ENCODE data around the gene TSPAN9. TPM values are rescaled to one million over a fixed set of nuclear protein-coding genes. Genes with fewer than 3 reads are reported as not detected.

TSPAN9 gene
- total and polyA plus RNA-seq, 9 of the 15 experiments (the other 6 are each of a cell fraction or from before 2014, with no cell fraction given) = 0.23 to 2.1 (median 0.60) TPM; not detected in 2

DNA sequence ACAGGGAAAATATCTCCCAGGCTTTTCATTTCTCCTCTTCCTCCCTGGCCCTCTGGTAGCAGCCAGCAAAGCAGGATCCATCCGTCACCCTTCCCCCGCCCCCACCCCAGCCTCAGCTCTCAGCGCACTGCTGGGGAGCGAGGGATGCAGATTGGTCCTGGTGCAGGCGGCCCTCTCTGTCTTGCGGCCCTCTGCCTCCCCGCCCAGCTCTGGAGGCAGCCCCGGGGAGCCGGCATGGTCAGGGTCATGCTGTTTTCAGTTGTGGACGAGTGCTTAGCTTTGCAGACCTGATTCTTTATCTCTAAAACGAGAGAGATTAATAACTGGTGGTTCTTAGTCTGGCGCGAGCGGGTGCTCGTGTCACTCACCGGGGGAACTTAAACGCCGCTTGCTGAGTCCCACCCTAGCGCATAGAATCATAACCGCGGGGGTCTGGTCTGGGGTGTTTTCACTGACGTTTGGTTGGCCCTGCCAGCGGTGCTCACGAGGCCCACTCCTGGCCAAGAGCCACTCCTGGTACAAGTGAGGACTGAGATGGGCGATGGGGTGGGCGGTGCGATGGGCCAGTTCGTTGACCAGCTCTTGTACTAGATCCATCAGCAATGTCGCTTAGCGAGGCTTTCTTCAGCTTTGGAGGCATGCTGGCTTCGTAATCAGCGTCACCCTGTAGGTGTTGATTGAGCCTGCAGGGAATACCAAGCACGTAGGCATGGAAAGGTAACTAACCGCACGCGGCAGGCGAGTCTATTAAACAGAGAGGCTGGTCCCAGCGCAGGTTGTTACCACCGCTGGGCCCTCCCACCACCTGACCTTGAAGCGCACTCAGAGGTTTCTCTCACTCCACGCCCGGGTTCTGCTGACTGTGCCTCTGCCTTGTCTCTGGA lies 95.2 kb downstream of the TSPAN9 start:
- intact Hi-C loops (cut with micrococcal nuclease) (no loop called here), in situ Hi-C loops (cut with MboI) (no loop called here)
- H3K4me3 ChIP-seq = no peak overlapping the region
- no peaks in the 10 kb centered on the region; the same call in 1 of the 2 replicates for H4K20me1 ChIP-seq (replicated peaks; ENCODE audit: control insufficient read depth, insufficient read depth, low read length)
- POLR2A ChIA-PET = interaction anchor here (2.7 kb wide), 1 partner anchor 11 kb away, joined by 5 read pairs; no protein-coding TSS in a partner anchor
- H3K4me2 ChIP-seq (ENCODE audit: insufficient read depth, low read length) = no peak overlapping the region
- no peaks in the 10 kb centered on the region for H3K4me1 ChIP-seq (replicated peaks in 1 of 2; ENCODE audit: control insufficient read depth in 2 of 2, insufficient read depth in 2 of 2, low read length in 2 of 2)
- no peaks in the 10 kb centered on the region for H3K9me3 ChIP-seq (replicated peaks; ENCODE audit: control insufficient read depth, insufficient read depth, low read depth, low read length)
- BruUV-seq (replicated peaks) = no TSS peak
- H3K36me3 ChIP-seq (ENCODE audit: control insufficient read depth, insufficient read depth, low read length) = no peaks in the 10 kb centered on the region
- peaks cover 10 to 51% of the 10 kb centered on the region in 2 experiments for H3K27me3 ChIP-seq (ENCODE audit: control insufficient read depth in 2 of 2, insufficient read depth in 2 of 2, low read length in 2 of 2)
- H2AFZ ChIP-seq (ENCODE audit: low read depth, low read length) = no peak overlapping the region
- H3K9ac ChIP-seq (ENCODE audit: insufficient read depth in 1 of 2, low read depth in 2 of 2, low read length in 2 of 2) = no peak overlapping the region
- no peak for DNase-seq (ENCODE audit: extremely low read depth in 1 of 4, low spot score in 3 of 4)
- H3K27ac ChIP-seq (ENCODE audit: extremely low read depth, low read depth, low read length) = no peak overlapping the region
- H3K79me2 ChIP-seq (ENCODE audit: control insufficient read depth, insufficient read depth, low read length) = no peaks in the 10 kb centered on the region
- no peaks in the 10 kb centered on the region for H3K9me1 ChIP-seq (ENCODE audit: control insufficient read depth, insufficient read depth, low read length)
- no peak for ATAC-seq
- WGBS (ENCODE audit: insufficient coverage, low coverage, missing lambda C conversion rate) = 15% methylated on average over 32 of the region's 42 CpGs
- FAIRE-seq = no peak
- CTCF ChIA-PET (ENCODE audit: low intra/inter-chr PET ratio) = no interaction called here
- TF ChIP-seq, protein P1, sequence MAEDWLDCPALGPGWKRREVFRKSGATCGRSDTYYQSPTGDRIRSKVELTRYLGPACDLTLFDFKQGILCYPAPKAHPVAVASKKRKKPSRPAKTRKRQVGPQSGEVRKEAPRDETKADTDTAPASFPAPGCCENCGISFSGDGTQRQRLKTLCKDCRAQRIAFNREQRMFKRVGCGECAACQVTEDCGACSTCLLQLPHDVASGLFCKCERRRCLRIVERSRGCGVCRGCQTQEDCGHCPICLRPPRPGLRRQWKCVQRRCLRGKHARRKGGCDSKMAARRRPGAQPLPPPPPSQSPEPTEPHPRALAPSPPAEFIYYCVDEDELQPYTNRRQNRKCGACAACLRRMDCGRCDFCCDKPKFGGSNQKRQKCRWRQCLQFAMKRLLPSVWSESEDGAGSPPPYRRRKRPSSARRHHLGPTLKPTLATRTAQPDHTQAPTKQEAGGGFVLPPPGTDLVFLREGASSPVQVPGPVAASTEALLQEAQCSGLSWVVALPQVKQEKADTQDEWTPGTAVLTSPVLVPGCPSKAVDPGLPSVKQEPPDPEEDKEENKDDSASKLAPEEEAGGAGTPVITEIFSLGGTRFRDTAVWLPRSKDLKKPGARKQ (CRISPR knock-in tag; IDR thresholded peaks at IDR 0.05) = no peak
- TF ChIP-seq ZNF408 (CRISPR knock-in tag; IDR thresholded peaks at IDR 0.05; ENCODE audit: low read depth) = no peak
- no peak for TF ChIP-seq E2F6 (IDR thresholded peaks at IDR 0.05; ENCODE audit: borderline replicate concordance in 1 of 2, extremely low read depth in 1 of 2, insufficient read depth in 1 of 2, insufficient read length in 1 of 2, low read depth in 1 of 2, low read length in 1 of 2, poor library complexity in 1 of 2, severe bottlenecking in 1 of 2)
- TF ChIP-seq NFYB (IDR thresholded peaks at IDR 0.05; ENCODE audit: extremely low read depth, insufficient read length) = no peak
- TF ChIP-seq MITF (IDR thresholded peaks at IDR 0.05) = no peak
- TF ChIP-seq CBX1 (IDR thresholded peaks at IDR 0.05; ENCODE audit: low read depth) = no peak
- TF ChIP-seq HMG20B (CRISPR knock-in tag; IDR thresholded peaks at IDR 0.05) = no peak
- no peak for TF ChIP-seq C11orf30 (IDR thresholded peaks at IDR 0.05; ENCODE audit: low read depth)
- TF ChIP-seq GABPB1 (CRISPR knock-in tag; IDR thresholded peaks at IDR 0.05) = no peak
- TF ChIP-seq MECOM (CRISPR knock-in tag; IDR thresholded peaks at IDR 0.05) = no peak
- no peak for TF ChIP-seq ZNF436 (CRISPR knock-in tag; IDR thresholded peaks at IDR 0.05)
- no peak for TF ChIP-seq OTX1 (CRISPR knock-in tag; IDR thresholded peaks at IDR 0.05)
- TF ChIP-seq TSC22D4 (tag; IDR thresholded peaks at IDR 0.05) = no peak
- no peak for TF ChIP-seq IRF2 (CRISPR knock-in tag; IDR thresholded peaks at IDR 0.05)
- TF ChIP-seq, protein P2, sequence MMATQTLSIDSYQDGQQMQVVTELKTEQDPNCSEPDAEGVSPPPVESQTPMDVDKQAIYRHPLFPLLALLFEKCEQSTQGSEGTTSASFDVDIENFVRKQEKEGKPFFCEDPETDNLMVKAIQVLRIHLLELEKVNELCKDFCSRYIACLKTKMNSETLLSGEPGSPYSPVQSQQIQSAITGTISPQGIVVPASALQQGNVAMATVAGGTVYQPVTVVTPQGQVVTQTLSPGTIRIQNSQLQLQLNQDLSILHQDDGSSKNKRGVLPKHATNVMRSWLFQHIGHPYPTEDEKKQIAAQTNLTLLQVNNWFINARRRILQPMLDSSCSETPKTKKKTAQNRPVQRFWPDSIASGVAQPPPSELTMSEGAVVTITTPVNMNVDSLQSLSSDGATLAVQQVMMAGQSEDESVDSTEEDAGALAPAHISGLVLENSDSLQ (IDR thresholded peaks at IDR 0.05) = no peak
- TF ChIP-seq POU5F1 (IDR thresholded peaks at IDR 0.05; ENCODE audit: borderline replicate concordance, low read depth, low read length, partially characterized antibody) = no peak
- no peak for TF ChIP-seq ZNF589 (CRISPR knock-in tag; IDR thresholded peaks at IDR 0.05; ENCODE audit: low read depth)

Data from K562 (cell line).